ENCODE results near the gene SMG5. TPM values are rescaled to one million over a fixed set of nuclear protein-coding genes. Genes with fewer than 3 reads are reported as not detected.

Gene SMG5
- total RNA-seq, 1 donor from 2014 or later = 91.0 TPM

- H3K27ac Mint-ChIP-seq = no peak overlapping the region
- no peak overlapping the region for H3K4me3 Mint-ChIP-seq
- H3K9me3 Mint-ChIP-seq = no peaks in the 10 kb centered on the region
- no peak for DNase-seq (ENCODE audit: extremely low spot score, unreplicated experiment)
- no peak for TF ChIP-seq CTCF (conservative IDR thresholded peaks at IDR 0.05)
- no peaks in the 10 kb centered on the region for H3K27me3 Mint-ChIP-seq
- peaks cover 24% of the 10 kb centered on the region for H3K4me1 Mint-ChIP-seq (ENCODE audit: unreplicated experiment)
- H3K36me3 Mint-ChIP-seq = peaks cover 12% of the 10 kb centered on the region
Measured at GRCh38 chr1:156293895-156294294, 11.3 kb upstream of the SMG5 start.

- peaks cover 12% of the 10 kb centered on the region for H3K36me3 Mint-ChIP-seq
- peak overlapping the region; percentile 91 for H3K4me3 Mint-ChIP-seq
- H3K9me3 Mint-ChIP-seq = no peaks in the 10 kb centered on the region
- H3K27me3 Mint-ChIP-seq = no peaks in the 10 kb centered on the region
- H3K4me1 Mint-ChIP-seq (ENCODE audit: unreplicated experiment) = peaks cover 24% of the 10 kb centered on the region
- H3K27ac Mint-ChIP-seq = peak overlapping the region; percentile 92
- TF ChIP-seq CTCF (conservative IDR thresholded peaks at IDR 0.05) = no peak
- no peak for DNase-seq (ENCODE audit: extremely low spot score, unreplicated experiment)
Measured at GRCh38 chr1:156293098-156293434, 10.4 kb upstream of the SMG5 start.

GRCh38 chr1:156291226-156292061 lies 8.8 kb upstream of the SMG5 start:
- Mint-ChIP-seq H3K9me3 (no peaks in the 10 kb centered on the region), H3K36me3 (peaks cover 12% of the 10 kb centered on the region), H3K27me3 (no peaks in the 10 kb centered on the region), H3K27ac (peak overlapping the region; percentile 92), H3K4me3 (peak overlapping the region; percentile 91), H3K4me1 (ENCODE audit: unreplicated experiment) (peaks cover 24% of the 10 kb centered on the region)
- TF ChIP-seq CTCF (conservative IDR thresholded peaks at IDR 0.05) = no peak
- DNase-seq (ENCODE audit: extremely low spot score, unreplicated experiment) = peak; percentile 87

GRCh38 chr1:156289857-156290256 lies 7.2 kb upstream of the SMG5 start:
- TF ChIP-seq CTCF (conservative IDR thresholded peaks at IDR 0.05) = no peak
- Mint-ChIP-seq H3K4me1 (ENCODE audit: unreplicated experiment) (peaks cover 15% of the 10 kb centered on the region), H3K9me3 (no peaks in the 10 kb centered on the region)

GRCh38 chr1:156286061-156286460 lies 3.4 kb upstream of the SMG5 start:
- DNase-seq (ENCODE audit: extremely low spot score, unreplicated experiment) = no peak
- Mint-ChIP-seq H3K36me3 (peaks cover 12% of the 10 kb centered on the region), H3K4me1 (ENCODE audit: unreplicated experiment) (peaks cover 24% of the 10 kb centered on the region), H3K27me3 (no peaks in the 10 kb centered on the region), H3K27ac (peak overlapping the region; percentile 36), H3K9me3 (no peaks in the 10 kb centered on the region), H3K4me3 (peak overlapping the region; percentile 45)
- TF ChIP-seq CTCF (conservative IDR thresholded peaks at IDR 0.05) = no peak

More at GRCh38 chr1:156289857-156290256, 7.2 kb upstream of the SMG5 start:
- no peaks in the 10 kb centered on the region for H3K27me3 Mint-ChIP-seq
- H3K4me3 Mint-ChIP-seq = no peak overlapping the region
- no peak for DNase-seq (ENCODE audit: extremely low spot score, unreplicated experiment)
- no peak overlapping the region for H3K27ac Mint-ChIP-seq
- peaks cover 12% of the 10 kb centered on the region for H3K36me3 Mint-ChIP-seq
